NCI-H345 treated with DMSO at 0.1 percent for 48 hours (cell line): ENCODE data around the gene UNC80.

Experiments used
- DNase-seq: peaks from one replicate; lab custom pipeline; 2025; ENCODE audit not compliant: unreplicated experiment; lab: John Stamatoyannopoulos, UW

The UNC80 gene

GRCh38 chr2:209809256-209809655 is 37.6 kb downstream of the UNC80 start:
- DNase-seq, result no peak

DNA sequence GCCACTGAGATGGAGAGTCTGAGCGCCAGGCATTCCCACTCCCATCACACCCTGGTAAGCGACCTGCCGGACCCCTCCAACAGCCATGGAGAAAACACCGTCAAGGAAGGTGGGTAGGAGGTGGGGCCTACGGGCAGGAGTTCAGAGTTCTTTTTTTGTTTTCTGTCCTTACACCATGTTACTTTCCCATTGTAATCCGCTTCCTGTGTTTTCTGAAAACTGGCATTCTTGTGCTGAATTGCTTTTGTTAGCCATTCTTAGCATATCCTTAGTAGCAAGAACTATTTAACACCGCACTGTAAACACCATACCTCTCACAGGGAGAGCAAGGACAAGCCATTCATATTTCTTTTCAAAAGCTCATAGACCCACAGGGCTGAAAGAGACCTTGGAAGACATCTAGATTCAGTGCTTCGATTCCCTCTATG is 46.2 kb downstream of the UNC80 start:
- no peak for DNase-seq

GRCh38 chr2:209818939-209819338 is 47.3 kb downstream of the UNC80 start:
- DNase-seq, result no peak

- DNase-seq, result no peak
Observed at GRCh38 chr2:209821806-209822205, 50.2 kb downstream of the UNC80 start.

- no peak for DNase-seq
Observed at GRCh38 chr2:209823484-209823883, 51.9 kb downstream of the UNC80 start.

- no peak for DNase-seq
Observed at GRCh38 chr2:209824391-209824790, 52.8 kb downstream of the UNC80 start.

GRCh38 chr2:209830722-209831465 is 59.3 kb downstream of the UNC80 start:
- DNase-seq, result no peak

DNA sequence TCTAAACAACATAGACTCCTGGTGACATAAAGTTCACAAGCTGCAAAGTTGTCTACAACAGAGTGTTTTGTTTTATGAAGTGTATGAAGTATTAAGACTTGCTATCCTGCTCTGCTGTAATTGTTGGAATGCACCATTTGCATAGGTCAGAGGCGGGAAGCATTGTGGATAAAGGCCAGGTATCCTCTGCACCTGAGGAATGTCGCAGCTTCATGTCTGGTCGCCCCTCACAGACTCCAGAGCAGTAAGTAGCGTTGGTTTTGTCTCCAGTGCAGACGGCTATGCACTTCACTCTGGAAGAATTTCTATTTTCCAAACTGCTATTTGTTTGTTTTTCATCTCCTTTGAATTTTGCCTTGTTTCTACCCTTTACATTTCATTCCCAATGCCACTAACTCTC is 63.1 kb downstream of the UNC80 start:
- DNase-seq, result no peak

- DNase-seq, result no peak
Observed at GRCh38 chr2:209840434-209840833, 68.8 kb downstream of the UNC80 start.

DNA sequence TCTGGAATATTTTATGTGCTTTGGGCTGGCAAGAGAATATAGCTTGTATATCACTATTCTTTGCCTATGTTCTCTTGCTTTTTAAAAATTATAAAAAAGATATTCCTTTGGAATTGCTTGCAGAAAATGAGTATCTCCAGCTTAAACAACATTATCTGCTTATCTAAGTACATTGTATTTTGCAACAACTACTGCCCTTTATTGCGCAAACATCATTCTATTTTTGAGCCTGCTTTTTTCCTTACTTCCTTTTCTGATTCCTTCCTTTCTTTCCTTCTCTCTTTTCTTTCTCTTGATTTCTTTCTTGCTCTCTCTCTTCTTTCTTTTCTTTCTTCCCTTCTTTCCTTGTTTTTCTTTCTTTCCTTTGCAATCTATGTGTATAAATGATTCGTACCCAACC is 74.0 kb downstream of the UNC80 start:
- DNase-seq, result no peak

DNA sequence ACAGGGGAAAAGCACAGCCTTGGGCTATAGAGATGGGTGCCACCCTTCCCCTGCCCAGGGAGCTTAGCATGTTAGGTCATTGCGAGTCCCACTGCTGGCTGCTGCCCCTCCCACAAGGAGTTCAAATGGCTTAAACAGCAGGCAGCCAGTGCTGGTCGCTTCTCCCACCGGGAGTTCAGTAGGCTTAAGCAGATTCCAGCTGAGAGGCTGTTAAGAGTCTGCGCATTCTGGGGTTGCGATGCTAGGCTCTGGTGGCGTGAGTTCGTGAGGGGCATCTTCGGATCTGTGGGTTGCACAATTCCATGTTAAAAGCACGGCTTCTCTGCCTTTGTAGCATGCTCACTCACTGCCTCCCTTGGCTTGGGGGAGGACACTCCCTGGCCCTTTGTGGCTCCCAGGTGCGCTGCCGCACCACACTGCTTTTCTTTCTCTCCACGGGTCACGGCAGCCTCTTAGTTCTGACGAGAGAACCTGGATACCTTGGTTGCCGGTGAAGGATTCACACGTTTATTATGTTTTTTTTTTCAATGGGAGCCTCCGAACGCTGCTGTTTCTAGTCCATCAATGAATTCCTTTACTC is 93.2 kb downstream of the UNC80 start:
- DNase-seq, result no peak

DNA sequence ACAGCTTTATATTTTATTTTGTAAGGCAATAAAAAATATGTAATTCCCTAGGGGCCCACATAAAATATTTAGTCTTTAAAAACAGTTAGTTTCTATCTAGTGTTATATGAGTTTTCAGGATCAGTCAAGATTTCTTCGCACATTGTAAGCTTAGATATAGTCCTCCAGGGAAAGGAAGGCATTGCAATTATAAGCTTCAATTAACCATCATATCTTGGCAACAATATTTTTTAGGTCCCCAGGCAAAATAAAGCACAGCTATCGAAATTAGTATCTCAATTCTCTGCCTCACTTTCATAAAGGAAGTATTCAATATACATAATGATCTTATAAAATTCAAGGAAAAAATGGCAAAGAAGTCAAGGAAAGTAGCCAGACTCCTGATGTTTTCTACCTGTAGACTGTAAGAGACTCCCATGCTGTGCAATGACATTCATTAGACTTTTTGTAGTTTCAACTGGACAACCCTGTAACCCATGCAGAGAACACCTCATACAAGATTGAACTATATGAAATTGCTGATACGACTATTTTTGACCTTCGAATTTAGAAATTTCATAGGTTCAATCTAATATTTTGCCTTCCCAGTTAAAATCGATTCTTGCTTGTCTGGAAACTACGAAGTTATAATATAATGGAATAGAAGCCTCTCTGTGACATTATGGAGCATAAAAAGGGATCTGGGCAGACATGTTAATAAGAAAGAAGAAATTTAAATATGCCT is 96.8 kb downstream of the UNC80 start:
- no peak for DNase-seq

- DNase-seq, result no peak
Observed at GRCh38 chr2:209870067-209870466, 98.4 kb downstream of the UNC80 start.

DNA sequence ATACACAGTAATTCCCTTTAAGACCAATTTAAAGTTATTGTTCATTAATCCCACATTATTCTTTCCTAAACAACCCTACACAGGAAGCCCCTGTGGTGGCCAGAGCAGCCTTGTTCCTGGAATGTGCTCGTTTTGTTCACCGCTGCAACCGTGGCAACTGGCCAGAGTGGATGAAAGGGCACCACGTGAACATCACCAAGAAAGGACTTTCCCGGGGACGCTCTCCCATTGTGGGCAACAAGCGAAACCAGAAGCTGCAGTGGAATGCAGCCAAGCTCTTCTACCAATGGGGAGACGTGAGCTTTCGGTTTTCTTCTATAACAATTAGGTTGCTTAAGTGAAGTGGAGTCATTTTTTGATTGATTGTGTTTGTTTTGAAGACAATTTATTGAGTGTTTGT is 101.0 kb downstream of the UNC80 start:
- DNase-seq, result no peak

DNA sequence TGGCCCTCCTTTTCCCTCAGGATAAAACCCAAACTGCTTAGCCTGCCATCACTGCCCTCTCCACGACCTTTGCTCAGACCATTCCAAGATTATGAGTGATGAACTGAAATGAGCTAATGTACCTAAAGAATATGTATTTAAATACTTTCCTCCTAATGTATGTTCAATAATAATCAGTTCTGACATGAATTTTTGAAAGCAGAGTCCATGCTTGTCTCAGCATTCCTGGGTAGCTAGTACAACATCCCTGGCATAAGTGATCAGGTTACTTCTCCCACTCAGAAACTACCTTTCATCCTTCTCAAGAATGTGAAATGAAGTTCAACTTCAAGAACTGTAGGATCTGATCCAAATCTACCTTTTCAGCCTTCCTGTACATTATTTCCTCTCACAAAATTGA is 103.6 kb downstream of the UNC80 start:
- DNase-seq, result no peak

DNA sequence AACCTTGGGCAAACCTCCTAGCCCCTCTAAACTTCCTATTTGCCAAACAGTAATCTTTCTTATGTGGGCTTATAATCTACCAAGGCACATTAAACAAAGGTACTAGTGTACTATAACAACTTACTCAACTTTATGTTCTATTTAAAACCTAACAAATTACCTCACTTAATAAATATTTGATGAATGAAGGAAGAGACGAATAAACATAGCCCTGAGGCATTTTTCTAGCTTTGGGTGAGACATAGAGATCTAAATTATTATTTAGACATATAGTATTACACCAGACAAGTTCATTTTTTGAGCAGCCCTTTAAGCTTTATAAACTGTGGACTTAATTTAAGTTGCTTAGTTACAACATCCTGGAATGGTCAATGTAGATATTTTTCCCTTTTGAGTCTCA is 104.6 kb downstream of the UNC80 start:
- no peak for DNase-seq

DNA sequence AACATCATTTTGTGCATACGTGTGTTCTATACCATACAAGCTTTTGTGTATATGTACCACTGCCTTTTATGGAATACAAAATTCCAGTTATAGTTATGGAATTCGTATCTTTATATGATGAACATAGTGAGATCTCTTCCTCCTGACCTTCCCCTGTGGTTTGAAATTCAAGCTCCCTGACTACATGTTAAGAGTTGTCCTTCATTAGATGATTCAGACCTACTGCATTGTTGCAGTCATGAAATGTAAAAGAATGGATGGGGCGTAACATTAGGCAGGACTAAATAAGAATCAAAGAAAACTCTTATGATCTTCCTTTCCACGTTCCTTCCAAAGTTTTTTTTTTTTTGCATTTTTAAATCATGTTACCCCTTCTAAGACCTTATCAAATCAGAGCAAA is 107.1 kb downstream of the UNC80 start:
- no peak for DNase-seq

GRCh38 chr2:209900638-209901037 is 129.0 kb downstream of the UNC80 start:
- no peak for DNase-seq

GRCh38 chr2:209901172-209901571 is 129.5 kb downstream of the UNC80 start:
- no peak for DNase-seq

DNA sequence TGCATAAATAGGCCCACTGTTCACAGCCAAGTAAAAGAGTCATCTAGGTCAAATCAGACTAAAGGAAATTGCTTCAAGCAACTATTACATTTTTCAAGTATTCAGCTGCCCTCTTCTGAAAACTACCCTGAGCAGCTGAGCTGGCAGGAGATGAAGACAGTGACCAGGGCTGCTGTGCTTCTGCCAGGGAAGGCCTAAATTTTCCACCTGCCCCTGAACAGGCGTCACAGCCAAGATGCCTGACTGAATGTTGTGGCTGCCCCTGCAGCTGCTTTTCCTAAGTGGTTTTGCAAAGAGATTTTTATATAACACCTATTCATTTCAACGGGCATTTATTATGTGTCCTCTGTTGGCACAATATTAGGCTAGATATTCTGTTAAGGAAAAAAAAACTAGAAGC is 134.1 kb downstream of the UNC80 start:
- DNase-seq, result no peak

- no peak for DNase-seq
Observed at GRCh38 chr2:209907746-209908145, 136.1 kb downstream of the UNC80 start.

- no peak for DNase-seq
Observed at GRCh38 chr2:209908511-209908910, 136.9 kb downstream of the UNC80 start.
